Measurements from ENCODE around the gene HIF1AN.

HIF1AN gene

GRCh38 chr10:100505164-100505563 is 30.6 kb upstream of the HIF1AN start:
- FAIRE-seq = no peak
- TF ChIP-seq POLR2AphosphoS5 (IDR thresholded peaks at IDR 0.05; ENCODE audit: low read depth, low read length) (no peak), SPI1 (IDR thresholded peaks at IDR 0.05; ENCODE audit: low read depth, low read length) (no peak), PAX5 (IDR thresholded peaks at IDR 0.05; ENCODE audit: insufficient read depth, low read length, severe bottlenecking) (no peak), POLR2A (IDR thresholded peaks at IDR 0.05; ENCODE audit: low read depth, low read length) (no peak), TAF1 (IDR thresholded peaks at IDR 0.05; ENCODE audit: low read depth, low read length) (no peak), POU2F2 (IDR thresholded peaks at IDR 0.05; ENCODE audit: low read depth, low read length) (no peak)
- DNase-seq (ENCODE audit: insufficient read length, low spot score) = no peak

- no peak for FAIRE-seq
- DNase-seq (ENCODE audit: insufficient read length, low spot score) = no peak
- TF ChIP-seq POLR2A (IDR thresholded peaks at IDR 0.05; ENCODE audit: low read depth, low read length) (no peak), POU2F2 (IDR thresholded peaks at IDR 0.05; ENCODE audit: low read depth, low read length) (no peak), SPI1 (IDR thresholded peaks at IDR 0.05; ENCODE audit: low read depth, low read length) (no peak), PAX5 (IDR thresholded peaks at IDR 0.05; ENCODE audit: insufficient read depth, low read length, severe bottlenecking) (no peak), POLR2AphosphoS5 (IDR thresholded peaks at IDR 0.05; ENCODE audit: low read depth, low read length) (no peak), TAF1 (IDR thresholded peaks at IDR 0.05; ENCODE audit: low read depth, low read length) (no peak)
Measured at GRCh38 chr10:100506596-100507356, 29.0 kb upstream of the HIF1AN start.

GRCh38 chr10:100507357-100507732 is 28.4 kb upstream of the HIF1AN start:
- DNase-seq (ENCODE audit: insufficient read length, low spot score) (no peak), FAIRE-seq (no peak)
- TF ChIP-seq POLR2AphosphoS5 (IDR thresholded peaks at IDR 0.05; ENCODE audit: low read depth, low read length) (no peak), PAX5 (IDR thresholded peaks at IDR 0.05; ENCODE audit: insufficient read depth, low read length, severe bottlenecking) (no peak), POLR2A (IDR thresholded peaks at IDR 0.05; ENCODE audit: low read depth, low read length) (no peak), POU2F2 (IDR thresholded peaks at IDR 0.05; ENCODE audit: low read depth, low read length) (no peak), TAF1 (IDR thresholded peaks at IDR 0.05; ENCODE audit: low read depth, low read length) (no peak), SPI1 (IDR thresholded peaks at IDR 0.05; ENCODE audit: low read depth, low read length) (no peak)

- no peak for FAIRE-seq
- TF ChIP-seq SPI1 (IDR thresholded peaks at IDR 0.05; ENCODE audit: low read depth, low read length) = no peak
- TF ChIP-seq PAX5 (IDR thresholded peaks at IDR 0.05; ENCODE audit: insufficient read depth, low read length, severe bottlenecking) = no peak
- DNase-seq (ENCODE audit: insufficient read length, low spot score) = no peak
Measured at GRCh38 chr10:100508266-100508665, 27.5 kb upstream of the HIF1AN start.

- peak; percentile 83 for FAIRE-seq
- no peak for DNase-seq (ENCODE audit: insufficient read length, low spot score)
- TF ChIP-seq POLR2A (IDR thresholded peaks at IDR 0.05; ENCODE audit: low read depth, low read length) (no peak), PAX5 (IDR thresholded peaks at IDR 0.05; ENCODE audit: insufficient read depth, low read length, severe bottlenecking) (no peak), POLR2AphosphoS5 (IDR thresholded peaks at IDR 0.05; ENCODE audit: low read depth, low read length) (no peak), SPI1 (IDR thresholded peaks at IDR 0.05; ENCODE audit: low read depth, low read length) (no peak), TAF1 (IDR thresholded peaks at IDR 0.05; ENCODE audit: low read depth, low read length) (no peak), POU2F2 (IDR thresholded peaks at IDR 0.05; ENCODE audit: low read depth, low read length) (no peak)
Measured at GRCh38 chr10:100508691-100509150, 27.0 kb upstream of the HIF1AN start.

GRCh38 chr10:100509241-100509840 is 26.4 kb upstream of the HIF1AN start:
- DNase-seq (ENCODE audit: insufficient read length, low spot score) (no peak), FAIRE-seq (no peak)
- no peak for TF ChIP-seq PAX5 (IDR thresholded peaks at IDR 0.05; ENCODE audit: insufficient read depth, low read length, severe bottlenecking)
- no peak for TF ChIP-seq POU2F2 (IDR thresholded peaks at IDR 0.05; ENCODE audit: low read depth, low read length)
- no peak for TF ChIP-seq POLR2A (IDR thresholded peaks at IDR 0.05; ENCODE audit: low read depth, low read length)
- no peak for TF ChIP-seq SPI1 (IDR thresholded peaks at IDR 0.05; ENCODE audit: low read depth, low read length)
- no peak for TF ChIP-seq POLR2AphosphoS5 (IDR thresholded peaks at IDR 0.05; ENCODE audit: low read depth, low read length)
- no peak for TF ChIP-seq TAF1 (IDR thresholded peaks at IDR 0.05; ENCODE audit: low read depth, low read length)

GRCh38 chr10:100510533-100511308 is 25.0 kb upstream of the HIF1AN start:
- TF ChIP-seq SPI1 (IDR thresholded peaks at IDR 0.05; ENCODE audit: low read depth, low read length) (no peak), POLR2AphosphoS5 (IDR thresholded peaks at IDR 0.05; ENCODE audit: low read depth, low read length) (no peak), POLR2A (IDR thresholded peaks at IDR 0.05; ENCODE audit: low read depth, low read length) (no peak), POU2F2 (IDR thresholded peaks at IDR 0.05; ENCODE audit: low read depth, low read length) (no peak), PAX5 (IDR thresholded peaks at IDR 0.05; ENCODE audit: insufficient read depth, low read length, severe bottlenecking) (no peak), TAF1 (IDR thresholded peaks at IDR 0.05; ENCODE audit: low read depth, low read length) (no peak)
- DNase-seq (ENCODE audit: insufficient read length, low spot score) = no peak
- FAIRE-seq = peak; percentile 92

- FAIRE-seq (no peak), DNase-seq (ENCODE audit: insufficient read length, low spot score) (no peak)
- TF ChIP-seq PAX5 (IDR thresholded peaks at IDR 0.05; ENCODE audit: insufficient read depth, low read length, severe bottlenecking) (no peak), TAF1 (IDR thresholded peaks at IDR 0.05; ENCODE audit: low read depth, low read length) (no peak), POU2F2 (IDR thresholded peaks at IDR 0.05; ENCODE audit: low read depth, low read length) (no peak), SPI1 (IDR thresholded peaks at IDR 0.05; ENCODE audit: low read depth, low read length) (no peak), POLR2A (IDR thresholded peaks at IDR 0.05; ENCODE audit: low read depth, low read length) (no peak), POLR2AphosphoS5 (IDR thresholded peaks at IDR 0.05; ENCODE audit: low read depth, low read length) (no peak)
Measured at GRCh38 chr10:100515612-100516011, 20.1 kb upstream of the HIF1AN start.

- DNase-seq (ENCODE audit: insufficient read length, low spot score) (no peak), FAIRE-seq (no peak)
- TF ChIP-seq POLR2AphosphoS5 (IDR thresholded peaks at IDR 0.05; ENCODE audit: low read depth, low read length) (no peak), POU2F2 (IDR thresholded peaks at IDR 0.05; ENCODE audit: low read depth, low read length) (no peak), SPI1 (IDR thresholded peaks at IDR 0.05; ENCODE audit: low read depth, low read length) (no peak)
Measured at GRCh38 chr10:100516847-100517246, 18.9 kb upstream of the HIF1AN start.

Data from GM12891 (cell line).